ENCODE results near the gene CASZ1.

- no peak for TF ChIP-seq CTCF (IDR thresholded peaks at IDR 0.05; ENCODE audit: insufficient read depth, low read length)
- TF ChIP-seq POLR2AphosphoS5 (IDR thresholded peaks at IDR 0.05; ENCODE audit: low read depth): no peak
- TF ChIP-seq GABPA (IDR thresholded peaks at IDR 0.05; ENCODE audit: low read depth): no peak
- no peak for TF ChIP-seq REST (IDR thresholded peaks at IDR 0.05; ENCODE audit: insufficient replicate concordance, low read depth)
- TF ChIP-seq SPI1 (IDR thresholded peaks at IDR 0.05; ENCODE audit: borderline replicate concordance, low read depth): no peak
Measured at GRCh38 chr1:10691075-10691739, 105.2 kb downstream of the CASZ1 start.
